Measurements from ENCODE around the gene NRG3.
"Not testable (repeated sequence)": the region's sequence is repeated elsewhere in the genome, so short reads cannot be mapped to it uniquely, and the experiment has no call there.

Gene NRG3

GRCh38 chr10:82308641-82309040, 433.6 kb downstream of the NRG3 start:
- DNase-seq = no peak

- no peak for DNase-seq
Measured at GRCh38 chr10:82310839-82311238, 435.8 kb downstream of the NRG3 start.

GRCh38 chr10:82313401-82313800, 438.4 kb downstream of the NRG3 start:
- no peak for DNase-seq

- DNase-seq = no peak
Measured at GRCh38 chr10:82318534-82318933, 443.5 kb downstream of the NRG3 start.

GRCh38 chr10:82319074-82319473, 444.1 kb downstream of the NRG3 start:
- DNase-seq = no peak

- DNase-seq = no peak
Measured at GRCh38 chr10:82319562-82319961, 444.6 kb downstream of the NRG3 start.

- DNase-seq = no peak
Measured at GRCh38 chr10:82321724-82322123, 446.7 kb downstream of the NRG3 start.

- DNase-seq = no peak
Measured at GRCh38 chr10:82331716-82332115, 456.7 kb downstream of the NRG3 start.

- DNase-seq = no peak
Measured at GRCh38 chr10:82335831-82336230, 460.8 kb downstream of the NRG3 start.

- DNase-seq = no peak
Measured at GRCh38 chr10:82340166-82340565, 465.2 kb downstream of the NRG3 start.

GRCh38 chr10:82349590-82349989, 474.6 kb downstream of the NRG3 start:
- not testable (repeated sequence) for DNase-seq

- no peak for DNase-seq
Measured at GRCh38 chr10:82353381-82353780, 478.4 kb downstream of the NRG3 start.

- DNase-seq = no peak
Measured at GRCh38 chr10:82358486-82359099, 483.6 kb downstream of the NRG3 start.

- no peak for DNase-seq
Measured at GRCh38 chr10:82361256-82361655, 486.3 kb downstream of the NRG3 start.

- DNase-seq = no peak
Measured at GRCh38 chr10:82377608-82378007, 502.6 kb downstream of the NRG3 start.

GRCh38 chr10:82378146-82378545, 503.2 kb downstream of the NRG3 start:
- DNase-seq = no peak

GRCh38 chr10:82383350-82383749, 508.4 kb downstream of the NRG3 start:
- no peak for DNase-seq

- no peak for DNase-seq
Measured at GRCh38 chr10:82390866-82391658, 516.1 kb downstream of the NRG3 start.

- DNase-seq = no peak
Measured at GRCh38 chr10:82391971-82392370, 517.0 kb downstream of the NRG3 start.

GRCh38 chr10:82392533-82392932, 517.5 kb downstream of the NRG3 start:
- no peak for DNase-seq

- DNase-seq = no peak
Measured at GRCh38 chr10:82394122-82394521, 519.1 kb downstream of the NRG3 start.

GRCh38 chr10:82394987-82395386, 520.0 kb downstream of the NRG3 start:
- DNase-seq = no peak

- no peak for DNase-seq
Measured at GRCh38 chr10:82396886-82397285, 521.9 kb downstream of the NRG3 start.

- DNase-seq = no peak
Measured at GRCh38 chr10:82397854-82398253, 522.9 kb downstream of the NRG3 start.

GRCh38 chr10:82399850-82400249, 524.9 kb downstream of the NRG3 start:
- no peak for DNase-seq
